NCI-H226 (cell line): ENCODE results near the gene OLA1.
A peak's percentile ranks its signal among the peaks of the same experiment; 100 is the strongest.

ENCODE experiments used
- DNase-seq: peaks from one replicate; pipeline ENCODE4 v3.0.0-alpha.2; 2015

Gene OLA1

DNA sequence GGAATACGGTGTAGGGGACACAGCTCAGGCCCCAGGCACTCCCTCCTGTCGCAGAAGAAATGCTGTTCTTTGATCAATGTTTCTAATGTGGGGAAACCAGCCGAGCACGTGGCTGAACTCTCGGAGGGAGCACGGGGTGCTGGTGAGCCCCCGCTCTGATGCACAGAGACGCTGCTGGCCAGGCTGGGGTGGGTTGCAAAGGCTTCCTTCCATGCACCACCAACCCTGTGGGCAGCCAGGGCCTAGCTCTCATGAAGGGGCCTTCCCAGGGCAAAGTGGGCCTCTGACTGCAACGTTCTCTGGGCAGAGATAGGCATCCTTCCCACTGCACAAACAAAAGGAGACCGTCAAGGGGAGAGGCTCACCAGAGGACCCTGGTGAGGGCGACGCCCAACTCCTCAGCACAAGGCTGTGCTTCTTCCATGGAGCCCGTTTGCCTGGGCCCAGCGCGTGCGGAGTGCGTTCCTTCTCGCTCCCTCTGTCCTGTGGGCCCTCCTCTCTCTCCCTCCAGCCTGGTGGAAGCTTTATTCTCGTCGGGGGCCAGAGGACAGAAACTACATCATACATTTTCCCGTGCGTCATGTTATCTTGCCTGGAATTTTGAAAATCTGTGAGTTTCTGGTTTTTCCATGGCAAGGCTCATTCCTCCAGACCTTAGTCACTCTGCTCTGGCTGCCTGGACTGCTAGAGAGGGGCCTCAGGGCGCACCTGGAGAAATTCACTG, 222.0 kb downstream of the OLA1 start:
- DNase-seq: peak; percentile 86

DNA sequence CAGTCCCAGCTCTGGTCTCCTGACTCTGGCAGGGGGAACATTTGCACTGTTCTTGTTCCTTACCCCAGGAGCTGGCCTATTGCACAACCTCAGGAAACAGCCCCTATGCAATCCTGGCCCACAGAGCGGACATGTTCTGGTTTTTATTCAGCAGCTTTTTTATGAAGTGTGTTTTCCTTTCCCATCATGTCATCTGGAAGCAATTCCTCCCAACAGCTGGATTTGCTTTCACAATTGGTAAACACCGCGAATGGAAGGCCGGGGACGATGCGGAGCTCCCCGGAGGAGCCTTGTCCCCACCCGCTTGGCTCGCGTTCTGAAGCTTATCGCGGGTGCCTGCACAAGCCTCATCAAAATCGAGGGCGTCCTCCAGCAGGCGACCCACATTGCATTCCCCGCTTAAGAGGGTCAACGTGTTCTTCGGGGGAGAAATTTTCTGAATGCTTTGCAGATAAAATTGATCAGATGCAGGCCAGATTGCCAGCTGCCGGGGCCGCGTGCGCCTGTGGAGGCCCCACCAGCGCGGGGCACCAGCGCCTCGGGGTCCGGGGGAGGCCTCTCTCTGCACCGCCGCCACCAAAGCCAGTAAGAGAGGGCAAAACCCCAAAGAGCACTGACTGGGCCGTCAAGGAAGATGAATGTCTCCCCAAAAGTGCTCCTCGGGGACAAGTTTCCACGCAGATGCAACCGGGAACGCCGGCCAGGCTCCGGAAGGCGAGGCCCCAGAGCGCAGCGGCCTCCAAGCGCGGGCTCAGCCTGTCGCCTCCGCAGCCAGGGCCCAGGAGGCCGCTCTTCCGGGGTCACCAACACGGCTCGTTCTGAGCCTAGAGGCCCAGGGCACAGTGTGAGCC, 222.8 kb downstream of the OLA1 start:
- DNase-seq: no peak

DNA sequence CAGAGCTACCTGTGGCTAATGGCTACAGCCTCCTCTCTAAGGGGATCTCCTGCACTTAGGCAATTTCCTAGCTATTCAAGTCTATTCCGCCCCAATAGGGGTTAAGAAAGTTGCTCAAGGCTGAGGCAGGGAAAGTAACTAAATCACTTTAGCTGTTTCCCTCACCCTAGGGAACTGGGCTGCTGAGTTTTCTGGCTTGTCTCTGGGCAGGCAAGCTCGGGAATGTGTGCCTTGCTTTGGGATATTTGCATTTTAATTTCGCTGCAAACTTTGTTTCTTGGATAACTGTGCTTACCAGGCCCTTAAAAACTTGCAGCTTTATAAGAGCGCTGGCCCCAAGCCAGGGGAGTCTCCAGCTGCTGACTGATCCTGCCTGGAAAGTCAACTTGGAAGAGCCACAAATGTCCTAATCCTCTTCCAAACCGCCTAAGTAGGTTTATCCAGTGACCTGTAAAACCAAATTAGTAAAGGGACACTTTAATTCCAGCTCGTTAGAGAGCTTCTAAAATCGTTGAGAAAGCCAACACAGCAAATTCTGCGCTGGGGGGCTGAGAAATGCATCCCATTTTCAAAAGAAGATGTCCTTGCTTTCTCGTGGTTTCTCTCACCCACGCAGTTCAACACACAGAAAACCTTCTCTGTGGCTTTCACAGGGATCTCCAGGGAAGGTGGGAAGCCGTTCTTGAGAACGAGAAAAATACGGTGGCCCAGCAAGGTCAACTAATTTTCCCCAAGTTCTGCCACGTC, 223.6 kb downstream of the OLA1 start:
- no peak for DNase-seq

DNA sequence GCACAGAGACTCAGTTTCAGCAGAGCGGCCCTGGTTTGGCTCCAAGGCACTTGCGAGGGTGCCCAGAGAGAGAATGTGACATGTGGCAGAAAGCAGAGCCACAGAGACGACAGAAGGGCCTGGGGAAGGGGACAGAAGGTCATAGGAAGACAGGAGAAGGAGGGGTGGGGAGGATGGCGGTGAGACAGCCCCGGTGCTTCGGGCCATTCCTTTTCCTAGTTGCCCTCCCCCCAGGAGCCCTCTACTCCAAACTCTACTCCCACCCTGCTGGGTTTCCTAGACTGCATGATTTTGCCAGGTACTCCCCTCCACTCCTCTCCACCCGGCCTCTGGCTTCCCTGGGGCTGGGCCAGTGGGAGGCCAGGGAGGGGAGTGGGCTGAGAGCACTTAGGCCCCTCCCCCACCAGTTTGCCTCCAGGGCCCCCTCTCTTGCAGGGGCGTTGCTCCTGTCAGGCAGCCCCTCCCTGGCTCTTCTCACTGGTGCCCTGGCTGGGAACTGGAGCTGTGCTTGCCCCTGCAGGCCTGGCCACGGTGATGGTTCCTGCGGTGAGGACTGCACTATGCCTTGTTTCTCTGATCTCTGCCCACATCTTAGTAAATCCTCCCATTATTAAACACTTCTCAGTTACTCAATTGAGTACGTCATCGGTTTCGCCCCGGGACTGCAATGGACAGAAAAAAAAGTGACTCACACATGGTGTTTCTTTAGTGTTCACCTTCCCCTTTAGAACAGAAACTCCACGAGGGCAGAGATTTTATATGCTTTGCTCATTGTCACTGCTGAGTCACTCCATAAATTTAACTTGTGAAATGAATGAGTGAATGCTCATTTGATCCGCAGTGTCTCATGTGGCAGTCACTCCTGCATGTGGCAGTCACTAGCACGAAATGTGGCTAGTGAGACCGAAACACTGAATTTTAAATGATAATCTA, 224.5 kb downstream of the OLA1 start:
- no peak for DNase-seq
